Lung (tissue), 12 donors: ENCODE data around the gene RAB33A. TPM values are rescaled to one million over a fixed set of nuclear protein-coding genes. Genes with fewer than 3 reads are reported as not detected.
A peak's percentile ranks its signal among the peaks of the same experiment; 100 is the strongest.

Source experiments
- ATAC-seq: fragments of 200-7000 bp; cut with Tn5 transposase; one replicate; pipeline ENCODE4 v1.9.1; 2020; ENCODE audit warnings: moderate number of reproducible peaks; ENCODE audit not compliant: insufficient read depth, low FRiP score
- DNase-seq, 3 donors: peaks; one replicate each; pipeline ENCODE4 v3.0.0-alpha.2; 2013 to 2017
- H3K27ac ChIP-seq, 2 donors: one replicate each; pipeline ENCODE4 v1.5.1; 2013; ENCODE audit warnings: mild to moderate bottlenecking in 2 of 2, moderate library complexity in 2 of 2, control low read depth in 1 of 2, inconsistent platforms in 1 of 2, low read depth in 1 of 2, low read length in 1 of 2
- H3K27me3 ChIP-seq, 3 donors: one replicate each; pipeline ENCODE4 v1.5.1; 2013; ENCODE audit warnings: low read length in 2 of 3; ENCODE audit not compliant: control insufficient read depth in 3 of 3, insufficient read depth in 3 of 3
- H3K36me3 ChIP-seq, 4 donors: one replicate each; pipeline ENCODE4 v1.5.1; 2013; ENCODE audit warnings: low read length in 4 of 4, mild to moderate bottlenecking in 1 of 4, moderate library complexity in 1 of 4; ENCODE audit not compliant: control insufficient read depth in 4 of 4, insufficient read depth in 4 of 4
- H3K4me1 ChIP-seq, 5 donors: one replicate each; pipeline ENCODE4 v1.5.1; 2013; ENCODE audit warnings: low read length in 5 of 5, mild to moderate bottlenecking in 2 of 5, moderate library complexity in 1 of 5; ENCODE audit not compliant: control insufficient read depth in 5 of 5, insufficient read depth in 5 of 5
- H3K4me3 ChIP-seq: one replicate; pipeline ENCODE4 v1.5.1; 2013; ENCODE audit warnings: mild to moderate bottlenecking, control low read depth, moderate library complexity
- H3K9ac ChIP-seq, 2 donors: one replicate each; pipeline ENCODE4 v1.5.1; 2013; ENCODE audit warnings: low read length in 2 of 2, control low read depth in 1 of 2; ENCODE audit not compliant: insufficient read depth in 1 of 2
- H3K9me3 ChIP-seq, 4 donors: one replicate each; pipeline ENCODE4 v1.5.1; 2013; ENCODE audit warnings: low read length in 3 of 4, mild to moderate bottlenecking in 1 of 4, moderate library complexity in 1 of 4; ENCODE audit not compliant: control insufficient read depth in 4 of 4, insufficient read depth in 3 of 4
- CTCF ChIP-seq: IDR thresholded peaks from 2 replicates; pipeline ENCODE4 v1.5.1; 2012; ENCODE audit warnings: mild to moderate bottlenecking; ENCODE audit errors: control extremely low read depth, extremely low read depth
- WGBS, 2 donors: extraction: QIAGEN DNeasy Blood & Tissue Kit; methylation state at CpG; one replicate each; pipeline ENCODE4 v1.1.7; 2013; 5-methylcytosine and 5-hydroxymethylcytosine counted together
- polyA plus RNA-seq, 2 donors: library from polyadenylated mRNA; stranded (reverse); fragments of 200-250 nt; gene quantifications; one replicate each; pipeline ENCODE4 v1.2.1, GENCODE V29; 2013
- total RNA-seq, 2 donors: library from RNA; depleted of rRNA in 1 of 2; stranded (reverse); fragments of >200 nt in 1 of 2; gene quantifications; one replicate each; pipeline ENCODE4 v1.2.1, GENCODE V29; 2014 to 2021
- donor health status: control.
- donor health status: control.
- donor health status: Bipolar disorder and iron deficiency.
- donor health status: healthy.
- donor health status: DM: yes; HTN: yes; CAD: no.

The RAB33A gene
- total and polyA plus RNA-seq, 4 donors, result 0.37 to 10.0 (median 1.4) TPM

- peaks cover 0 to 9% (median 5%) of the 10 kb centered on the region in 4 donors for H3K36me3 ChIP-seq
- ATAC-seq, result no peak
- 85 to 98% methylated on average over 5 of the region's 5 CpGs for WGBS, 2 donors
- no peaks in the 10 kb centered on the region for H3K9me3 ChIP-seq
- H3K27ac ChIP-seq, result no peak overlapping the region
- H3K27me3 ChIP-seq, result peaks cover 2% of the 10 kb centered on the region in 3 donors
- peaks cover 0 to 1% (median 0%) of the 10 kb centered on the region in 5 donors for H3K4me1 ChIP-seq
- DNase-seq, result no peak
- H3K9ac ChIP-seq, result no peak overlapping the region
- no peak for TF ChIP-seq CTCF
- no peak overlapping the region for H3K4me3 ChIP-seq
Measured at GRCh38 chrX:130130990-130131389, 40.8 kb upstream of the RAB33A start.

- ATAC-seq, result no peak
- Histone ChIP-seq H3K27ac (no peak overlapping the region), H3K36me3 (peaks cover 5 to 16% (median 11%) of the 10 kb centered on the region in 4 donors), H3K9ac (no peak overlapping the region), H3K4me3 (no peak overlapping the region), H3K4me1 (no peaks in the 10 kb centered on the region), H3K9me3 (no peaks in the 10 kb centered on the region), H3K27me3 (peaks cover 0 to 2% (median 2%) of the 10 kb centered on the region in 3 donors)
- no peak for TF ChIP-seq CTCF
- DNase-seq, result no peak
- 65 to 77% methylated on average over 5 of the region's 5 CpGs for WGBS, 2 donors
Measured at GRCh38 chrX:130136496-130136895, 35.3 kb upstream of the RAB33A start.

GRCh38 chrX:130136961-130137360 is 34.8 kb upstream of the RAB33A start:
- H3K9ac ChIP-seq, result no peak overlapping the region
- peaks cover 5 to 16% (median 11%) of the 10 kb centered on the region in 4 donors for H3K36me3 ChIP-seq
- 85 to 97% methylated on average over 8 of the region's 8 CpGs for WGBS, 2 donors
- no peaks in the 10 kb centered on the region for H3K4me1 ChIP-seq
- H3K27ac ChIP-seq, result no peak overlapping the region
- H3K27me3 ChIP-seq, result peaks cover 0 to 2% (median 2%) of the 10 kb centered on the region in 3 donors
- no peak for TF ChIP-seq CTCF
- H3K9me3 ChIP-seq, result no peaks in the 10 kb centered on the region
- no peak for ATAC-seq
- no peak overlapping the region for H3K4me3 ChIP-seq
- no peak for DNase-seq

GRCh38 chrX:130139474-130140201 is 32.1 kb upstream of the RAB33A start:
- Histone ChIP-seq H3K27ac (no peak overlapping the region), H3K4me3 (no peak overlapping the region), H3K9me3 (no peaks in the 10 kb centered on the region), H3K4me1 (no peaks in the 10 kb centered on the region), H3K9ac (no peak overlapping the region), H3K27me3 (peaks cover 0 to 4% (median 2%) of the 10 kb centered on the region in 3 donors), H3K36me3 (peaks cover 5 to 17% (median 11%) of the 10 kb centered on the region in 4 donors)
- ATAC-seq, result no peak
- 27 to 58% methylated on average over 3 of the region's 3 CpGs for WGBS, 2 donors
- DNase-seq, result peak in 1 of 3 donors; percentile 7
- TF ChIP-seq CTCF, result no peak
